HG03520 (cell line): ENCODE data around the gene ZNF275.
"Not testable (repeated sequence)": the region's sequence is repeated elsewhere in the genome, so short reads cannot be mapped to it uniquely, and the experiment has no call there.

ENCODE experiments used
- ATAC-seq: cut with Tn5 transposase; IDR thresholded peaks from one replicate; pipeline ENCODE4 v1.9.1; 2021; ENCODE audit warnings: mild to moderate bottlenecking, moderate library complexity; ENCODE audit not compliant: unreplicated experiment

The ZNF275 gene

DNA sequence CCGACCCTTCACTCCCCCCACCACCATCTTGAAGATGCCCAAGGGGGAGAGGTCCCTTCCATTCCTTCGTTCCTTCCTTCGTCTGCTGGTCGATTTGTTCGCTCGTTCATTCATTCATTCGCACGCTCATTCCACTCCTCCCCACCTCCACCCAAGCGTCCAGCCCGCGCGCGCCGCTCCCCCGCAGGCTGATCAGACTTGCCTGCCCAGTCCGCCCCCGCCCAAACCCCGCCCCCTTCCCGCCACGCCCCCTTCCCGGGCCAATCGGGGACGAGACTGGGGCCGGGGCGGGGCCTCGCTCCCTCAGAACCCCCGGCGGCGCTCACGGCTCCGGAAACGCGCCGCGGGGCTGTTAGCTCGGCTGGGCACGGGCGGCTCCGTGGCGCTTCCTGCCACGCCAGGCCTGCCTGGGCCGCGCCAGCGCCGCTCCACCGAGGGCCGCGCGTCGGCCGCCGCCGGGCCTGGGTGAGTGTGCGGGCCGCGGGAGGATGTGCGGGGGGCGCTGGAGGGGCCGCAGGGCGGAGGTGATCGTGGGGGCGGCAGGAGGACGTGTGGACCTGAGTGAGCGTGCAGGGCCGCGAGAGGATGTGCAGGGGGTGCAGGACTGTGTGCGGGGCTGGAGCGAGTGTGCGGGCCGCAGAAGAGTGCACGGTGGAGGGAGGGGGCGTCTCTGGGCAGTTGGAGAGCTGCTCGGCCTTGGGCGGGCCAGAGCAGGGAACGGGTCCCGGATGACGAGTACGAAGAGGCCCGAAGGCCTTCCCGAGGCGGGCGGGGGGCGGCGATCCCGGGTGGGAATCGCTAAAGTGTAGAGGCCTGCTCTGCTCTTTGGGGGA is at the start of gene ZNF275:
TSS of gene ZNF275 (plus strand) at position 333 of the 833 bp plus-strand sequence. CDS start 2,527 bp downstream, outside the sequence.
- peak; percentile 75 for ATAC-seq

DNA sequence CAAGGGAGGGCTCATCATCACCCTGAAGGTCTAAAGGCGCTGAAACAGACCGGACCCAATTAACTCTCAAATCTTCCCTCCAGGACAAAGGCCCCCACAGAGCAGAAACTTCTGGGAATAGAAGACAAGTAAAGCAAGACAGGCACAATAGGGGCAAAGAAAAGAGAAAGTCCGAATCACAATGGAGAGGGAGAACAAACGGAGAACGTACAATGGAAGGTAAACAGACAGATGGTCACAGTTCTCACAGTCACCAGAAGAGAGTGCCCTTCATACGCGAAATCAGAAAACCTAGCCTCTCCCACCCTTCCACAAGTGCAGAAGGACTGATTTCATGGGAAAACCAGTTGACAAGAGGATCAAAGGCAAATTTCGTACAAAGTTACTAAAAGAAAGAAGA is 48.3 kb upstream of the ZNF275 start:
- not testable (repeated sequence) for ATAC-seq

GRCh38 chrX:153288807-153289206 is 45.1 kb upstream of the ZNF275 start:
- not testable (repeated sequence) for ATAC-seq

GRCh38 chrX:153293485-153294071 is 40.4 kb upstream of the ZNF275 start:
- ATAC-seq: peak; percentile 40

DNA sequence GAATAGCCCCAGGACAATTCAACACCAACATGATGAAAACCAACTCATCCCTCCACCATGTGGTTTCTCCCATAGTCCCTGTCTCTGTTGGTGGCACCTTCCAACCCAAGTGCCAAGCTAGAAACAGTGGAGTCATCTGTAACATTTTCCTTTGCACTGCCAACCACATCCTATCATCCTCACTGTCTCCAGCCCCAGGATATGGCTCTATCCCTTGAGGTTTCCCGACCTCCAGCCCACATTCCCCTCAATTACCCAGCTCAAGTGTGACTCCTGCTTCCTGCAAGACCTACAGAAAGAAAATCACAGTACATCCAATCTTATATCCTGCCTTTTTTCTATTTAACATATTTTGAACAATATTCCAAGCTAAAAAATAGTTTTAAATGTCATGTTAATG is 36.6 kb upstream of the ZNF275 start:
- ATAC-seq: no peak

- no peak for ATAC-seq
These were observed 34.1 kb upstream of the ZNF275 start for GRCh38 chrX:153299855-153300254.

DNA sequence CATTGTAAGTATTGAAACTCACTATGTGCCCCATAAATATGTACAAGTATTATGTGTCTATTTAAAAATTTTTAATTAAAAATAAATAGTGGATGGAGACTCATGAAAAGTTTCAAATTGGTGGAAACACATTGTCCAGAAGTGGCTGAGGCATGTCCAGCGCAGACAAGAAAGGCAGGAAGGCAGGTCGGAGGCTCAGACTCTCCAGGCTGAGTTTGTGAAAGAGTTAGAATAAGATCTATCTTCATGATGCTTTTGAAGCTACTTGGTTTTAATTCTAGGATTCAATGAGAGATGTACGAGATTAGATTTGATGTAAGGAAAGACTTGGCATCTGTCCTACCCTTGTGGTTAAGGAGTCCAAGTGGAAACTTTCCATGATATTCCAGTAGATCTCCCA is 32.2 kb upstream of the ZNF275 start:
- ATAC-seq: no peak

- no peak for ATAC-seq
These were observed 31.2 kb upstream of the ZNF275 start for GRCh38 chrX:153302796-153303195.

GRCh38 chrX:153303276-153304262 is 30.4 kb upstream of the ZNF275 start:
- no peak for ATAC-seq

DNA sequence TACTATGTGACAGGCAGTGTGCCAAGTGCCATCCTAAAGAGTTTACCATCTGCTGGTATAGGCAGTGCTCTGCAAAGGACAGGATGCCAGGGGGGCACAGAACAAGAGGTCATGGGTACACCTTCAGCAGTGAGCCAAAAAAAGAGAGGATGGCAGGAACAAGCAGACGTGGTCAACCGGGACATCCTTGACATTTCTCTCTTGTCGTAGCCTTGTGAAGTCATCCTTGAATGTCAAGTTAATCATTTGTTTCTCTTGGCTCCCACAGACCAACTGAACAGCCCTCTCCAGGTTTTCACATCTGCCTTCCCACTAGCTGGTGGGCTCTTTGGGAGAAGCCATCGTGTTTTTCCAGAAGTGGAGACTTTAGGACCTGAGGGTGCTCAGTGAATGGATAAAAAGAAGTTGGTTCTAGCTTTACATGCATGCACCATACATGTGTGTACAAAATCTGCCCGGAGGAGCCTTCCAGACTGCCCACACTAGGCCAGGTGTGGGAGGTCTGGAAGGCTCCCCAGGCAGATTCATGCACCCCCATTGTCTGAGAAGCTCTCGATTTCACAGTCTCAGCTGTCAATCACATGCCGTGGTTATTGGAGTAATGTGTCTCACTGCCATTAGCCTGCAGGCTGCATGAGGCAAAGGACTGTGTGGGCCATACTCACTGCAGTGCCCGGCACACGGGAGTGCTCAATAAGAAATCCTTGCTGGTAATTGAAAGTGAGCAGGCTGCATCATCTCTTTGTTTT is 28.8 kb upstream of the ZNF275 start:
- no peak for ATAC-seq

- no peak for ATAC-seq
These were observed 28.0 kb upstream of the ZNF275 start for GRCh38 chrX:153305972-153306371.

GRCh38 chrX:153306527-153307115 is 27.3 kb upstream of the ZNF275 start:
- ATAC-seq: no peak

GRCh38 chrX:153307276-153308178 is 26.4 kb upstream of the ZNF275 start:
- ATAC-seq: no peak

DNA sequence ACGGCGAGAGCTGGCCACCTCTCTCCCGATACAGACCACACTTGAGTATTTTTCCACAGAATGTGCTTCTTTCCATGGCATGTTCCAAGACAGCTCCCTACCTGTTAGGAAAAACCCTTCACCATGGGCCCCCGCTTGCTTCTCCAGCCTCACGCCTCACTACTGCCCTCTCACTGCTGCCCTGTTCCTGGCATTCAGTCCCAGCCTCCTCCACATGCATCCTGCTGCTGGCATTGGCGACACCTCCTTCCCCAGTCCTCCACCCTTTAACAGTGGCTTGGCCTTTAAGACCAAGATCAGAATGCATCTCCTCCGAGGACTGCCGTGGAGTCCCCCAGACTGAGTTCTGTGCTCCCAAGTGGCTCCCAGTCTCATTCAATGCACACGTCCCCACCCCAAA is 23.1 kb upstream of the ZNF275 start:
- ATAC-seq: no peak

DNA sequence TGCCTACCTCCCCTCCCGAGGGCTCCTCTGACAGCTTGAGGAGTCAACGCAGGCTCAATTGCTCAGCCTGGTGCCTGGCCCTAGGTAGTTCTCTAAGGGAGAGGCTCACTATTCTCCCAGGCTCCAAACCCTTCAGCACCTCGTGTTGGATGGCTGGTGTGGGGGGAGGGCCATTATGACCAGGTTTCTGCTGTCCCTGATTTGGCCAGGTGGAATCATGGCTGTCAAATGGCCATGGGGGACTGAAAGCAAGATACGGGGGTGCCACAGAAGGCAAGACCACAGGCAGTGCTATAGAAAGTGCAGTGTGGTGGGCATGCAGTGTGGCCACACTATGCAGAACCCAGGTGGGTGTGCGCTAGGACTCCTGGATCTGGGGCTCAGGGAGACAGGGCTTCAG is 21.9 kb upstream of the ZNF275 start:
- no peak for ATAC-seq

DNA sequence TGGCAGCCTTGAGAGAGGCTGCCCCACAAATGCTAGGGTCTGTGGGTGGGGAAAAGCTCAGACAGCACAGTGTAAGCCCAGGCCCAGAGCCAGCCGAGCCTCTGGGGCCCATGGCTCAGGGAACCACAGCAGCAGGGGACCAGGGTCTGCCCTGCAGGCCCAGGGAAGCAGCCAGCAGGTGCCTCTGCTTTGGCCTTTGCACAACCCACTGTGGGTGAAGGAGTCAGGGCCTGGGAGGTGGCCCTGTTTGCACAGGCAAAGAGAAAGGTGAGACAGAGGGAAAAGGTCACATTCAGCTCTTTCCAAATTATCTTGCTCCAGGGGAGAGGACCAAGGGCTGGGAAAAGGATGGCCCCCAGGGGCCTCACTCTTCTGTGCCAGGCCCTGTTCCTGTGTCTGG is 21.1 kb upstream of the ZNF275 start:
- no peak for ATAC-seq

- ATAC-seq: no peak
These were observed 16.6 kb upstream of the ZNF275 start for GRCh38 chrX:153317306-153317705.

- ATAC-seq: no peak
These were observed 15.8 kb upstream of the ZNF275 start for GRCh38 chrX:153317996-153318722.
